Activated T-helper 1 cell treated with anti-CD3 and anti-CD28 coated beads, Interleukin-12 subunit alpha, Interleukin-12 subunit beta, Interleukin-2, Interleukin-4 antibody, amounts not matched to agents 30 ng/mL and 10 ng/mL and 1 ng/mL, durations not matched to agents 14 hours and 24 hours and 36 hours (primary cell): ENCODE results near the gene KCNQ1. TPM values are rescaled to one million over a fixed set of nuclear protein-coding genes. Genes with fewer than 3 reads are reported as not detected.

Experiments used
- DNase-seq: peaks from one replicate; pipeline ENCODE4 v3.0.0; 2021; ENCODE audit warnings: low spot score
- H3K27ac Mint-ChIP-seq: one replicate; pipeline ENCODE4 v1.8.0; 2021; ENCODE audit warnings: mild to moderate bottlenecking, mixed read lengths
- H3K27me3 Mint-ChIP-seq: one replicate; pipeline ENCODE4 v1.8.0; 2022; ENCODE audit warnings: mild to moderate bottlenecking, moderate library complexity, mixed read lengths; ENCODE audit not compliant: insufficient read depth
- H3K36me3 Mint-ChIP-seq: one replicate; pipeline ENCODE4 v1.8.0; 2021; ENCODE audit warnings: low read depth, mixed read lengths
- H3K4me1 Mint-ChIP-seq: one replicate; pipeline ENCODE4 v1.8.0; 2021; ENCODE audit warnings: low read depth, mixed read lengths
- H3K4me3 Mint-ChIP-seq: one replicate; pipeline ENCODE4 v1.8.0; 2021; ENCODE audit warnings: mild to moderate bottlenecking, moderate library complexity, mixed read lengths
- H3K9me3 Mint-ChIP-seq: one replicate; pipeline ENCODE4 v1.8.0; 2021; ENCODE audit warnings: mixed read lengths
- intact Hi-C: fragments of 100-400 bp; cut with micrococcal nuclease; formaldehyde crosslinking; loops from one replicate; pipeline ENCODE4 v1.15.1; 2024
- total RNA-seq: library from RNA; stranded (reverse); gene quantifications from 2 replicates; pipeline ENCODE4 v1.2.3, GENCODE V29; 2022

Gene KCNQ1
- total RNA-seq, 1 donor from 2014 or later: 6.4 TPM

GRCh38 chr11:2778630-2779498 lies 334.1 kb downstream of the KCNQ1 start:
- no peaks in the 10 kb centered on the region for H3K9me3 Mint-ChIP-seq
- H3K27ac Mint-ChIP-seq: no peak overlapping the region
- no peaks in the 10 kb centered on the region for H3K4me1 Mint-ChIP-seq
- H3K36me3 Mint-ChIP-seq: no peaks in the 10 kb centered on the region
- no peak overlapping the region for H3K4me3 Mint-ChIP-seq
- peaks cover 2% of the 10 kb centered on the region for H3K27me3 Mint-ChIP-seq
- no peak for DNase-seq
- intact Hi-C loops: no loop called here

- DNase-seq: no peak
- Mint-ChIP-seq H3K4me1 (no peaks in the 10 kb centered on the region), H3K4me3 (no peak overlapping the region), H3K9me3 (no peaks in the 10 kb centered on the region), H3K27ac (no peak overlapping the region), H3K27me3 (peaks cover 1% of the 10 kb centered on the region), H3K36me3 (no peaks in the 10 kb centered on the region)
- intact Hi-C loops: no loop called here
Observed at GRCh38 chr11:2779499-2779980, 334.7 kb downstream of the KCNQ1 start.

GRCh38 chr11:2779981-2780849 lies 335.4 kb downstream of the KCNQ1 start:
- peaks cover 1% of the 10 kb centered on the region for H3K27me3 Mint-ChIP-seq
- H3K27ac Mint-ChIP-seq: no peak overlapping the region
- H3K36me3 Mint-ChIP-seq: no peaks in the 10 kb centered on the region
- intact Hi-C loops: no loop called here
- no peaks in the 10 kb centered on the region for H3K4me1 Mint-ChIP-seq
- no peak for DNase-seq
- H3K4me3 Mint-ChIP-seq: no peak overlapping the region
- H3K9me3 Mint-ChIP-seq: no peaks in the 10 kb centered on the region

- Mint-ChIP-seq H3K4me3 (no peak overlapping the region), H3K27me3 (peaks cover 5% of the 10 kb centered on the region)
- DNase-seq: no peak
Observed at GRCh38 chr11:2780850-2781407, 336.1 kb downstream of the KCNQ1 start.

GRCh38 chr11:2781408-2782274 lies 336.8 kb downstream of the KCNQ1 start:
- intact Hi-C loops: no loop called here
- Mint-ChIP-seq H3K27me3 (peaks cover 9% of the 10 kb centered on the region), H3K9me3 (peaks cover 3% of the 10 kb centered on the region), H3K4me3 (no peak overlapping the region), H3K27ac (no peak overlapping the region), H3K36me3 (no peaks in the 10 kb centered on the region), H3K4me1 (no peaks in the 10 kb centered on the region)
- DNase-seq: no peak

More at GRCh38 chr11:2780850-2781407, 336.1 kb downstream of the KCNQ1 start:
- Mint-ChIP-seq H3K36me3 (no peaks in the 10 kb centered on the region), H3K4me1 (no peaks in the 10 kb centered on the region), H3K9me3 (no peaks in the 10 kb centered on the region), H3K27ac (no peak overlapping the region)
- intact Hi-C loops: no loop called here

- intact Hi-C loops: no loop called here
- Mint-ChIP-seq H3K27ac (no peak overlapping the region), H3K27me3 (peaks cover 9% of the 10 kb centered on the region), H3K4me3 (no peak overlapping the region), H3K9me3 (peaks cover 3% of the 10 kb centered on the region), H3K4me1 (no peaks in the 10 kb centered on the region), H3K36me3 (no peaks in the 10 kb centered on the region)
- no peak for DNase-seq
Observed at GRCh38 chr11:2782769-2783168, 338.0 kb downstream of the KCNQ1 start.

GRCh38 chr11:2783536-2784082 lies 338.8 kb downstream of the KCNQ1 start:
- Mint-ChIP-seq H3K4me1 (no peaks in the 10 kb centered on the region), H3K36me3 (no peaks in the 10 kb centered on the region)
- intact Hi-C loops: no loop called here

GRCh38 chr11:2787816-2788167 lies 343.0 kb downstream of the KCNQ1 start:
- DNase-seq: no peak
- Mint-ChIP-seq H3K27ac (no peak overlapping the region), H3K36me3 (no peaks in the 10 kb centered on the region), H3K9me3 (peaks cover 3% of the 10 kb centered on the region), H3K4me1 (no peaks in the 10 kb centered on the region), H3K4me3 (no peak overlapping the region), H3K27me3 (peaks cover 15% of the 10 kb centered on the region)
- intact Hi-C loops: no loop called here

More at GRCh38 chr11:2783536-2784082, 338.8 kb downstream of the KCNQ1 start:
- no peak overlapping the region for H3K27ac Mint-ChIP-seq
- H3K9me3 Mint-ChIP-seq: peaks cover 3% of the 10 kb centered on the region
- DNase-seq: no peak
- H3K4me3 Mint-ChIP-seq: no peak overlapping the region
- H3K27me3 Mint-ChIP-seq: peaks cover 12% of the 10 kb centered on the region

- Mint-ChIP-seq H3K27me3 (peaks cover 17% of the 10 kb centered on the region), H3K36me3 (no peaks in the 10 kb centered on the region), H3K4me1 (no peaks in the 10 kb centered on the region), H3K4me3 (no peak overlapping the region), H3K27ac (no peak overlapping the region), H3K9me3 (peaks cover 3% of the 10 kb centered on the region)
- intact Hi-C loops: no loop called here
- no peak for DNase-seq
Observed at GRCh38 chr11:2788168-2789071, 343.6 kb downstream of the KCNQ1 start.

- no peaks in the 10 kb centered on the region for H3K4me1 Mint-ChIP-seq
- intact Hi-C loops: no loop called here
- H3K27me3 Mint-ChIP-seq: peaks cover 17% of the 10 kb centered on the region
- H3K9me3 Mint-ChIP-seq: peaks cover 3% of the 10 kb centered on the region
- no peak for DNase-seq
- H3K27ac Mint-ChIP-seq: no peak overlapping the region
- no peaks in the 10 kb centered on the region for H3K36me3 Mint-ChIP-seq
- no peak overlapping the region for H3K4me3 Mint-ChIP-seq
Observed at GRCh38 chr11:2789331-2789730, 344.5 kb downstream of the KCNQ1 start.

GRCh38 chr11:2789791-2790567 lies 345.2 kb downstream of the KCNQ1 start:
- peaks cover 17% of the 10 kb centered on the region for H3K27me3 Mint-ChIP-seq
- H3K27ac Mint-ChIP-seq: no peak overlapping the region
- no peak for DNase-seq
- H3K4me1 Mint-ChIP-seq: no peaks in the 10 kb centered on the region
- H3K36me3 Mint-ChIP-seq: no peaks in the 10 kb centered on the region
- intact Hi-C loops: no loop called here
- H3K4me3 Mint-ChIP-seq: no peak overlapping the region
- peaks cover 3% of the 10 kb centered on the region for H3K9me3 Mint-ChIP-seq
